HFFc6 (cell line): ENCODE results near the gene PDLIM7. TPM values are rescaled to one million over a fixed set of nuclear protein-coding genes. Genes with fewer than 3 reads are reported as not detected.

Experiments
- DNase-seq: peaks from one replicate; pipeline ENCODE4 v3.0.0-alpha.2; 2018
- H3K27ac Mint-ChIP-seq: 2 replicates; pipeline ENCODE4 v1.8.0; 2020; ENCODE audit warnings: mild to moderate bottlenecking, mixed read lengths
- H3K27me3 Mint-ChIP-seq: 2 replicates; pipeline ENCODE4 v1.8.0; 2021; ENCODE audit warnings: mild to moderate bottlenecking, moderate library complexity, mixed read lengths; ENCODE audit not compliant: insufficient read depth
- H3K36me3 Mint-ChIP-seq: 2 replicates; pipeline ENCODE4 v1.8.0; 2021; ENCODE audit warnings: low read depth, mixed read lengths
- H3K4me1 Mint-ChIP-seq: 2 replicates; pipeline ENCODE4 v1.8.0; 2020; ENCODE audit warnings: low read depth, mixed read lengths
- H3K4me3 Mint-ChIP-seq: 2 replicates; pipeline ENCODE4 v1.8.0; 2020; ENCODE audit warnings: mild to moderate bottlenecking, moderate library complexity, mixed read lengths
- H3K9me3 Mint-ChIP-seq: 2 replicates; pipeline ENCODE4 v1.8.0; 2020; ENCODE audit warnings: mild to moderate bottlenecking, mixed read lengths
- total RNA-seq, 6 experiments: library from RNA; stranded (reverse); fragmentation: NEBNext Ultra II Directional; extraction: Animal tissue kit (Norgen Biotek cat#: 25700); gene quantifications; 2 replicates in 1 of 6; 3 replicates in 5 of 6; pipeline ENCODE4 v1.2.3, GENCODE V29; 2021
- TF ChIP-seq, protein P1 (sequence below): fragments of 200-600 bp; sonication (generic); IDR thresholded peaks from 2 replicates; pipeline ENCODE4 v1.5.0; 2021; ENCODE audit warnings: antibody characterized with exemption, mild to moderate bottlenecking

PDLIM7 gene
- total RNA-seq, 6 experiments from 2014 or later = 339 to 353 (median 343) TPM

DNA sequence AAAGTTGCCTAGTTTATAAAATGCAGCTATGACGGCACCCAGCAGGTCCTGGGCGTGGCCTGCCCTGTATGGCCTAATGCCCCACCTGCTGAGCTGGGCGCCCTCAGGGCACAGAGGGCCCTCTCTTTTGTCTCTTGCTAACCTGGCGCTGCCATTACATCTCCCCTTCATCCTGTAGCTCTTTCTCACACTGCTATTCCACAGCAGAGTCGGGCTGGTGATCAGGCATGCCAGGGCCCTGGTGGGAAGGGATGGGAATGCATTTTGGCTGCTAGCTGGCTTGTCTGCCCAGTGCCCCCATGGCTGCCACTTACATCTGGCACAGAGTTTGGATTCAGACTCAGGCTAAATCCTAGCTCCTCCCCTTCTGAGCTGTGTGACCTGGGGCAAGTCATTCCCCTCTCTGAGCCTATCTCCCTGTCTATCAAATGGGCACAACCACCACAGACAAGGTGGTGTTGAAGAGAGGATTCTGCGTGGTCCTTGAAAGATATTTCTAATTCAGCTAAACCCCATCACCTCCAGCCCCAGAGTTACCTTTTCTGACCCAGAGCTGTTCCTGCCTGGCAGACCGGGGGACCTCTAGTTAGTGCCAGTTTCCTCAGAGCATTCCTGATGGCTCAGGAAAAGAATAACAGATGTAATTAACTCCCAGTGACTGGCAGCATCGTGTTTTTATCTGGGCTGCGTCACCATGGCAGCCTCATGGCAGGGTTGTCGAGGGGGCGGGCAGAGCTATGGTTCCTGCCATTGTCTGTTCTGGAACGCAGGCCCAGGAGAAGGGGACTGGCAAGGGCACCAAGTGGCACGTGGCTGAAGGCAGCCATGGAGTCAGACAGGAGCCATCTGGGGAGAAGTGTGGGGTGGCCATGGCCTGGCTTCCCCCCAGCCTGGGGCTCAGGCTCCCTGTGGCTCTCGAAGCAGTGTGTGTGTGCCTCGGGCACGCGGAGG lies 44.4 kb downstream of the PDLIM7 start:
- Mint-ChIP-seq H3K4me1 (peaks cover 24% of the 10 kb centered on the region), H3K9me3 (no peaks in the 10 kb centered on the region; the same call in 1 of the 2 replicates), H3K36me3 (peaks cover 14% of the 10 kb centered on the region), H3K27me3 (peaks cover 14% of the 10 kb centered on the region), H3K27ac (peak overlapping the region; percentile 9; the same call in 1 of the 2 replicates), H3K4me3 (peak overlapping the region; percentile 19; the same call in 1 of the 2 replicates)
- TF ChIP-seq, protein P1, sequence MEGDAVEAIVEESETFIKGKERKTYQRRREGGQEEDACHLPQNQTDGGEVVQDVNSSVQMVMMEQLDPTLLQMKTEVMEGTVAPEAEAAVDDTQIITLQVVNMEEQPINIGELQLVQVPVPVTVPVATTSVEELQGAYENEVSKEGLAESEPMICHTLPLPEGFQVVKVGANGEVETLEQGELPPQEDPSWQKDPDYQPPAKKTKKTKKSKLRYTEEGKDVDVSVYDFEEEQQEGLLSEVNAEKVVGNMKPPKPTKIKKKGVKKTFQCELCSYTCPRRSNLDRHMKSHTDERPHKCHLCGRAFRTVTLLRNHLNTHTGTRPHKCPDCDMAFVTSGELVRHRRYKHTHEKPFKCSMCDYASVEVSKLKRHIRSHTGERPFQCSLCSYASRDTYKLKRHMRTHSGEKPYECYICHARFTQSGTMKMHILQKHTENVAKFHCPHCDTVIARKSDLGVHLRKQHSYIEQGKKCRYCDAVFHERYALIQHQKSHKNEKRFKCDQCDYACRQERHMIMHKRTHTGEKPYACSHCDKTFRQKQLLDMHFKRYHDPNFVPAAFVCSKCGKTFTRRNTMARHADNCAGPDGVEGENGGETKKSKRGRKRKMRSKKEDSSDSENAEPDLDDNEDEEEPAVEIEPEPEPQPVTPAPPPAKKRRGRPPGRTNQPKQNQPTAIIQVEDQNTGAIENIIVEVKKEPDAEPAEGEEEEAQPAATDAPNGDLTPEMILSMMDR = peak; percentile 45
- DNase-seq = no peak

DNA sequence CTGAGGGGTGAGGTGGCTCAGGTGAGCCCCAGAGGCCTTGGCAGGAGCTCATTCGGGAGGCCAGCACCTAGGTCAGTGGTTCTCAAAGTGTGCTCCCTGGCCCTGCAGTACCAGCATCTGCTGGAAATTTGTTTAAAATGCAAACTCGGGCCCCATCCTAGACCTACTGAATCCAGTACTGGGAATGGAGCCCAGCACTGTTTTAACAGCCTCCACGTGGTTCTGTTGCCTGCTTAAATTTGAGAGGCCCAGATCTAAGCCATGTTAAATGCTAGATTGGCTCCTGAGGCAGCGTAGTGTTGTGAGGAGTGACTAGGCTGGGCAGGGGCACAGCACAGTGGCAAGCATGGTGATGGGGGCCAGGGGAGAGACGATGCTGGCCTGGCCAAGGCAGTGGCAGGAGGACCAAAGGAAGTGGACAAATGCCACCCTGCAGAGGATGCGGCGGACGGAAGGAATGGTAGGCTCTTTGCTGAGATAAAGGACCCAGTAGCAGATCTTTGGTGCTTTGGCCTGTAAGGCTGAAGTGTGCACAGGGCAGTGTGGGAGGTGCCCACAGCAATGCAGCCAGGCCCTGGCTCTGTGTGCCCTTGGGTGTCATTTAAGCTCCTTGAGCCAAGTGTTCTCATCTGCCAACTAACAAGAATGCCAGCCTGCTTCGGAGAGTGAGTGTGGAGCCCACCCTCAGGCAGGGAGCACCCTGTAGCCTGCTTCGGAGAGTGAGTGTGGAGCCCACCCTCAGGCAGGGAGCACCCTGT lies 46.6 kb downstream of the PDLIM7 start:
- peaks cover 8% of the 10 kb centered on the region for H3K27me3 Mint-ChIP-seq

DNA sequence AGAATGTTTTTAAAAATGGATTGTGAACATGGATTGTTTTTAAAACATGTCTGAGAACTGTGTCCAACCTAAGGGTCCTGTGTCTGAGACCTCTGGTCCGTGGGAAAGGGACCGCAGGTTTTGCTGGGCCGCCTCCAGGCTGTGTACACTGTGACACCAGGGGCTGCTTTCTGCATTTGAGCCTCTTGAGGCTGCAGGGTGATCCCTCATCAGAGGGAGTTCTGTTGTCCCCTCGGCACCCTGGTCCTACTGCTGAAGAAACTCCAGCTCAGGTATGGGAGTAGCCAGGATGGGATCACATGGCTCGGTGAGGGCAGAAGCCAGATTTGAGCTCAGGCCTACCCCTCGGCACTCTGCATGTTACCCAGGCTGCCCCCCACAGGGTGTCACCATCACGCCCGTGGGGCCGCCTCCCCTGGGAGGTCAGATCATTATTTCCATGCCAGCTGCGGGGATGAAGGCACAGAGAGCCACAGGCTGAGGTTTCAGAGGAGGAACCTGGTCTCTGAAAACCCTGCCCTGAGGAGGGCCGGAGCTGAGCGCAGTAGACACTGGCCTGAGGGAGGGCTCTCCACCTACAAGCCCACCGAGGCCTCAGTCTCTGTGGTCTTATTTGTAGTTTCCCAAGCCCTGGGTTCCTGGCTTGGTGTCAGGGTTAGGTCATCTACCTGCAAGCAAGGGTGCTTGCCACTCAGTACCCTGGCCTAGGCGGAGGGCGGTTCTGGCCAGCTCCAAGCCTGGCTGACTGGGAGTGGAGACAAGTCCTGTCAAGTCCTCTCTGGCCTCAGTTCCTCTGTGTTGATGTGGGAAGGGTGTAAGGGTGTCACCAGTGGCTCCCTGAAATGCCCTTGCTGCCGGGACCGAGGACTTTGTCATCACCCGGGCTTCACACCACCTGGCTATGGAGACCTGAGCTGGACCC lies 48.0 kb downstream of the PDLIM7 start:
- H3K4me3 Mint-ChIP-seq = no peak overlapping the region
- H3K27me3 Mint-ChIP-seq = peaks cover 11% of the 10 kb centered on the region
- no peak for DNase-seq
- H3K4me1 Mint-ChIP-seq = peaks cover 24% of the 10 kb centered on the region
- TF ChIP-seq, protein P1 = no peak
- no peaks in the 10 kb centered on the region for H3K36me3 Mint-ChIP-seq
- no peaks in the 10 kb centered on the region; the same call in 1 of the 2 replicates for H3K9me3 Mint-ChIP-seq
- H3K27ac Mint-ChIP-seq = no peak overlapping the region

More for the DNA sequence above, 46.6 kb downstream of the PDLIM7 start:
- Mint-ChIP-seq H3K9me3 (no peaks in the 10 kb centered on the region; the same call in 1 of the 2 replicates), H3K4me3 (no peak overlapping the region), H3K4me1 (peaks cover 17% of the 10 kb centered on the region), H3K36me3 (no peaks in the 10 kb centered on the region), H3K27ac (no peak overlapping the region)
- DNase-seq = no peak
- TF ChIP-seq, protein P1 = no peak

DNA sequence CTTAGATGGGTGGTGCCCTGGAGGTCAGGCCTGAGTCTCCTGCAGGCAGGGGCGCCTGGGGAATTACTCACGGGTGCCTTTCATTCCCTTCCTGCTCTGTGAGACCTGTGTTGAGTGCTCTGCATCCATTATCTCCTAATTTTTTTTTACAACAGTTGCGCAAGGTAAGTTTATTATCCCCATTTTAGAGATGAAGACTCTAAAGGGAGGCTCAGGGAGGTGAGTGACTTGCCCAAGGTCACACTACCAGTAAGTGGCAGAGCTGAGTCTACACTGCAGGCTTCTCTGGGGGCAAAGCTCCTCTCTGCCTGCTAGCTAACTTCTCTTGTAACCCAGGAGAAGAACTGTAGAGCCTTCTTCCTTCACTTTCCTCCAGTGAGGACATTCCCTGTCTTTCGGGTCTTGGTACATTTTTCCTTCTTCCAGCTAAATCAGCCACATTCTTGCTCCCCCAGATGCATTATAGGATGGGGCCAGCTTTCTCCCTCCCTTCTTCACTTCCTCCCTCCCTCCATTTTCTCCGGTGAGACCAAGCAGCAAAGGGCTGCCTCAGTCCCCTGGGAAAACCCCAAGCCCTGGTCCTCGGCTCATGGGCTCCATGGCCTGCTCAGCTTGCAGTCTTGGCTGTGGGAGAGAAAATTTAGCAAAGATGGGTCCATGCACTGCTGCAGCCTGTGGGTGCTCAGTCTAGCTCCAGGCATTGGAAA lies 49.0 kb downstream of the PDLIM7 start:
- H3K4me3 Mint-ChIP-seq = peak overlapping the region; percentile 77
- peaks cover 11% of the 10 kb centered on the region for H3K27me3 Mint-ChIP-seq
- peaks cover 24% of the 10 kb centered on the region for H3K4me1 Mint-ChIP-seq
- TF ChIP-seq, protein P1 = no peak
- H3K27ac Mint-ChIP-seq = peak overlapping the region; percentile 73
- H3K36me3 Mint-ChIP-seq = no peaks in the 10 kb centered on the region
- no peaks in the 10 kb centered on the region; the same call in 1 of the 2 replicates for H3K9me3 Mint-ChIP-seq
- no peak for DNase-seq
